AG04449 (cell line): ENCODE data around the gene COLEC12.

Experiments
- CTCF ChIA-PET: fragments of 350-600 bp; formaldehyde crosslinking; extraction: SDS; loops from one replicate; lab custom pipeline; 2021; ENCODE audit warnings: antibody characterized with exemption; lab: Yijun Ruan, JAX
- POLR2A ChIA-PET: fragments of 400-600, 350-600 bp; formaldehyde crosslinking; extraction: SDS; loops from one replicate; lab custom pipeline; 2020; ENCODE audit warnings: antibody characterized with exemption, inconsistent platforms; lab: Yijun Ruan, JAX
- DNase-seq: peaks from one replicate; pipeline ENCODE4 v3.0.0-alpha.2; 2010; ENCODE audit warnings: low read depth, low spot score
- H3K4me3 ChIP-seq: 2 replicates; pipeline ENCODE4 v1.5.1; 2011; ENCODE audit warnings: low read depth, mild to moderate bottlenecking, control low read depth, low read length
- TF ChIP-seq, protein P1 (sequence below): IDR thresholded peaks from one replicate; pipeline ENCODE4 v1.5.1; 2011; ENCODE audit warnings: mild to moderate bottlenecking, moderate library complexity, low read length, control low read depth, inconsistent platforms; ENCODE audit not compliant: insufficient read depth; ENCODE audit errors: missing control alignments

COLEC12 gene

DNA sequence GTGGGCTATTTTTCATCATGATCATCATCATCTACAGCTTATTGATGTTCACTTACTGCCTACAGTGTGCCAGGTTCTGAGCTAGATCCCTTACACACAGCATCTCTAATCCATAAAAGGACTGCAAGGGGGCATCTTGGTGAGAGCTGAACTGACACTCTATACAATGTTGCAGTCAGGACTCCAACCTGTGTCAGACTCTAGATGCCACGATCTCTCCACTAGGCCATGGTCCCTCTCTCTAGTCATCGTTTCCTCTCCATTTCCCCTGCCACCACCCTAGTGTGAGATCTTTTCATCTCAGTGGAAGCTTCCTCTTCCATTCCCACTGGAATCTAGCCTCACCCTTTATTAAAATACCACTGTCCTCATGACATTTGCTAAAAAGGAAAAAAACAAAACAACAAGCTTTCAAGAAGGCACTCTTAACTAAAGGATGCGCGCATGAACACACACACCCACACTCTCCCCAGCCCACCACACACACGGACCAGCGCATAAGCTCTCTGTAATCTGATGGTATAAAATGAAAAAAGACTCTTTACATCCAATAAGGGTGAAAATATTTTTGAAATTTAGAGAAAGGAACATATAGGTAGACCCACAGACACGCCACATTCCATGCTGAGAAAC lies 139.3 kb downstream of the COLEC12 start:
- DNase-seq, result no peak
- H3K4me3 ChIP-seq, result no peak overlapping the region
- POLR2A ChIA-PET, result interaction anchor here (0.7 to 1.2 kb wide), 5 partner anchors 14 to 254 kb away, joined by 3 to 9 read pairs (median 4); no protein-coding TSS in a partner anchor
- TF ChIP-seq, protein P1, sequence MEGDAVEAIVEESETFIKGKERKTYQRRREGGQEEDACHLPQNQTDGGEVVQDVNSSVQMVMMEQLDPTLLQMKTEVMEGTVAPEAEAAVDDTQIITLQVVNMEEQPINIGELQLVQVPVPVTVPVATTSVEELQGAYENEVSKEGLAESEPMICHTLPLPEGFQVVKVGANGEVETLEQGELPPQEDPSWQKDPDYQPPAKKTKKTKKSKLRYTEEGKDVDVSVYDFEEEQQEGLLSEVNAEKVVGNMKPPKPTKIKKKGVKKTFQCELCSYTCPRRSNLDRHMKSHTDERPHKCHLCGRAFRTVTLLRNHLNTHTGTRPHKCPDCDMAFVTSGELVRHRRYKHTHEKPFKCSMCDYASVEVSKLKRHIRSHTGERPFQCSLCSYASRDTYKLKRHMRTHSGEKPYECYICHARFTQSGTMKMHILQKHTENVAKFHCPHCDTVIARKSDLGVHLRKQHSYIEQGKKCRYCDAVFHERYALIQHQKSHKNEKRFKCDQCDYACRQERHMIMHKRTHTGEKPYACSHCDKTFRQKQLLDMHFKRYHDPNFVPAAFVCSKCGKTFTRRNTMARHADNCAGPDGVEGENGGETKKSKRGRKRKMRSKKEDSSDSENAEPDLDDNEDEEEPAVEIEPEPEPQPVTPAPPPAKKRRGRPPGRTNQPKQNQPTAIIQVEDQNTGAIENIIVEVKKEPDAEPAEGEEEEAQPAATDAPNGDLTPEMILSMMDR, result no peak
- CTCF ChIA-PET, result interaction anchor here (0.7 to 1.8 kb wide), 7 partner anchors 9 to 470 kb away, joined by 3 to 5 read pairs (median 3); no protein-coding TSS in a partner anchor

DNA sequence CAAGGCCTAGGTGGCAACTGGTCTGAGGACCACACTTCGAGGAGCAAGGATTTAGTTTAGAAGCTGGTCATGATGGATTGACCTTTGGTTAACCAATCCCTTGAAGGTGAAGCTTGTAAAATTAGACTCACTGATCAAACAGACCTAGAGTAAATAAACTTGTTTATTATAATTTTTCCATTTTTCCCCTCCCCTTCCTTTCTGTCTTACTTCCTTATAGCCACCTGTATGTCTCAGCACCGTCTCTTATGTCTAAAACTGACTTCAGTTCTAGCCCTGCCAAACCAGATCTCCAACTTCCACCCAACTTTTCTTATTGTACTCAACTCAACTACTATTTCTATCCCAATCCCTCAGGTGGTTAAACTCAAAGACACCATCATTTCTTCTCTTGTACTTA lies 139.8 kb downstream of the COLEC12 start:
- ChIA-PET CTCF (interaction anchor here (0.7 to 1.8 kb wide), 4 partner anchors 8 to 470 kb away, joined by 3 to 5 read pairs (median 3); no protein-coding TSS in a partner anchor), POLR2A (no interaction called here)
- no peak for DNase-seq
- H3K4me3 ChIP-seq, result no peak overlapping the region
- TF ChIP-seq, protein P1, result no peak

DNA sequence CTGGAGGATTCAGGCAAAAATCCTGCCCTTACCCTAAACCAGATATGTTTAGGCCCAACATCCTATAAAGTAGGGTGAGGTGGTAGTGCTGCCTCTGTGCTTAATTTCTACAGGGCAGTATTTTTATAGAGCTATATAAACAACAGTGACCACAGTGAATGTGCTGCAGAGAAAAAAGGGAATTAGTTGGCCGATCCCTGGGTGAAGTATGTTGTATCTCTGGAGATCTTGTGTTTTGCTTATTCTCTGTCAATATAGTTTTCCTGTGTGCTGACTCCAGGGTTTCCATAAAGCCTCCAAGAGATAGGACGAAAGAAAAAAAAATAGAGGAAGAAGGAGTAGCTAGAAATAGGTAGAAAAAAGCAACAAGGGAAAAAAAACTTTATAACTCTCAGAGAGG lies 143.7 kb downstream of the COLEC12 start:
- POLR2A ChIA-PET, result no interaction called here
- no peak for DNase-seq
- CTCF ChIA-PET, result no interaction called here
- no peak overlapping the region for H3K4me3 ChIP-seq
- TF ChIP-seq, protein P1, result no peak

DNA sequence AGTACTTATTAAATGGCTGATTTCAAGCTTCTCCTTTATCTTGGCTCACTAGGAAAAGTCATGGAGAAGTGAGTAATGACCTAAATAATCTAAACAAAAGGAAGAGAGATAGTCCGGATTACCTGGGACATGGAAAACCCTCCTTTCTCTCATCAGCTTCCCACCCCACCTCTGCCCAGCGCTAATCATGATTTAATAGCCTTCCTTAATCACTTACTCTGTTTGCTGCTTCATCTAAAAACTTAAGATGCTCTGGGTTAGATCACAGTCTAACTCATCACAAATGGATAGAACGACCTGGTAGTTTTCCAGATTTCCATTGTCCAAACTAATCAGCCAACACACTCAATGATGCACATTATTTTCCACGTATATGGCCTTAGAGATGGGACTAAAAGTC lies 144.8 kb downstream of the COLEC12 start:
- no peak overlapping the region for H3K4me3 ChIP-seq
- ChIA-PET CTCF (no interaction called here), POLR2A (no interaction called here)
- no peak for DNase-seq
- TF ChIP-seq, protein P1, result no peak

DNA sequence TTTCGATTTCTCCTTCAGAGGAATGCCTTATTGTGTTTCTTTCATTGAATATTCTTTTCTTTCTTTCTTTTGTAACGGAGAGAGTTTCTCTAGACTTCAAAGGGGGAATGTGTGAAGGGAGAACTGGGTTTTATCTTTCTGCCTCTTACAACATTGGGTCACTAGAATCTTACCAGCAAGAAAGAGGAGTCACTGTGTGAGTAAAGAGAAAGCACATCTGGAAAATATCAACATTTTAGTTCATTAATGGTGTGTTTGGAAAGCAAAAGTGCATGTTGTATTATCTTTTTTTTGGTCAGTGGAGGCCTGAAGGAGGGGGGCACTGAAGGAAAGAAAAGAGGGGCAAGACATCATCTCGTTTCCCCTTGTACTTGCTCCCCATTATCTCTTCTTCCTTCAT lies 146.0 kb downstream of the COLEC12 start:
- ChIA-PET POLR2A (no interaction called here), CTCF (no interaction called here)
- no peak for DNase-seq
- TF ChIP-seq, protein P1, result no peak
- no peak overlapping the region for H3K4me3 ChIP-seq

DNA sequence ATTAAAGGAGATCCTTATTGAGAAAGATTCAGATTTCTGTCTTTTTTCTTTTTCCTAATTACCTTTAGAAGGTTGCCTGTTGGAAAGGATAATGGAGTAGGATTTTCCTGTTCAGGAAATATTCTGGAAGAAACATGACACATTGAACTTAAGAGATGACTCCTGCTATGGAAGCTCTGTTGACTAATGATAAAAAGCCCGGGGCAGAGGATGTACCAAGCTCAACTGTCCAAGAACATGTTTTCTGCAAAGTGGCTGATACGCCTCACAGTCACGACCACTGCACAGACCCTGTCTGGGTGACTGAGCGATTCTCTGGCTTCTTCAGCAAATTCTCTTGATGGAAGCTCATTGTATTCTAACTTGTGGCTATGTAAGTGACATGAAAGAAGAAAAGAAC lies 146.5 kb downstream of the COLEC12 start:
- POLR2A ChIA-PET, result no interaction called here
- H3K4me3 ChIP-seq, result no peak overlapping the region
- no peak for DNase-seq
- TF ChIP-seq, protein P1, result no peak
- CTCF ChIA-PET, result no interaction called here
